Activated B cell treated with CpG ODN at 0.5 μM for 24 hours (primary cell): ENCODE data around the gene PLEKHA7. TPM values are rescaled to one million over a fixed set of nuclear protein-coding genes. Genes with fewer than 3 reads are reported as not detected.

Experiments
- ATAC-seq: fragments of 200-7000 bp; cut with Tn5 transposase; one replicate; pipeline ENCODE4 v1.10.0; 2021; ENCODE audit warnings: low read depth, mild to moderate bottlenecking, moderate library complexity
- CTCF ChIA-PET: fragments of 350-600 bp; sonication (Branson Sonifier 250); formaldehyde crosslinking; loops from one replicate; lab custom pipeline; 2021; ENCODE audit warnings: antibody characterized with exemption; lab: Charles Lee
- POLR2A ChIA-PET: fragments of 350-600 bp; sonication (Branson Sonifier 250); formaldehyde crosslinking; loops from one replicate; lab custom pipeline; 2021; ENCODE audit warnings: antibody characterized with exemption; lab: Charles Lee
- DNase-seq: peaks from one replicate; pipeline ENCODE4 v3.0.0; 2022
- H3K27ac Mint-ChIP-seq: one replicate; pipeline ENCODE4 v1.8.0; 2020; ENCODE audit warnings: mixed read lengths
- H3K27me3 Mint-ChIP-seq: one replicate; pipeline ENCODE4 v1.8.0; 2021; ENCODE audit warnings: mixed read lengths
- H3K36me3 Mint-ChIP-seq: one replicate; pipeline ENCODE4 v1.8.0; 2021; ENCODE audit warnings: low read depth, mixed read lengths
- H3K4me1 Mint-ChIP-seq: one replicate; pipeline ENCODE4 v1.8.0; 2021; ENCODE audit warnings: mixed read lengths
- H3K4me3 Mint-ChIP-seq: one replicate; pipeline ENCODE4 v1.8.0; 2020; ENCODE audit warnings: mild to moderate bottlenecking, mixed read lengths
- H3K9me3 Mint-ChIP-seq: one replicate; pipeline ENCODE4 v1.8.0; 2020; ENCODE audit warnings: mixed read lengths
- intact Hi-C: fragments of 100-400 bp; cut with micrococcal nuclease; formaldehyde crosslinking; loops from one replicate; pipeline ENCODE4 v1.15.1; 2024
- total RNA-seq: library from RNA; stranded (reverse); gene quantifications from 2 replicates; pipeline ENCODE4 v1.2.3, GENCODE V29; 2022
- TF ChIP-seq, protein P1 (sequence below): fragments of 200-600 bp; IDR thresholded peaks from one replicate; pipeline ENCODE4 v1.8.0; 2022; ENCODE audit warnings: antibody characterized with exemption, mild to moderate bottlenecking

PLEKHA7 gene
- total RNA-seq, 1 donor from 2014 or later: 4.9 TPM

DNA sequence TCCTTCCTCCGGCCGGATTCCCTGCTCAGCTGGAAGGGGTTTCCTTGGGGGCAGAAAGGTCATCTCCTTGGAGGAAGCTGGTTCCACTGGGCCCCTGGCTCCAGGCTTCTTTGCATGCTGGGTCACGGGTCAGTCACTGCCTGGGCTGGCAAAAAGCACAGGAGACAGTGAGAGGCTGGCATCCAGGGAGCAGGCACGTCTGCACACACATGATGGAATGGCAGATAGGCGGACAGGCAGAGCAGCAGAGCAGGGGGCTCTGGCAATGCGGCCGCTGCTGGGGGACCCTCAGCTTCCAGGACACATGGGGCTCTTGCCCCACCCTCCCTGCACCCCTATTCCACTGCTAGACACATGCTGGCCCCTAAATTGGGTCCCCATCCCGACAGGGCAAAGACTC is 235.3 kb downstream of the PLEKHA7 start:
- ChIA-PET CTCF (interaction anchor here (0.9 kb wide), 1 partner anchor 10 kb away, joined by 3 read pairs; no protein-coding TSS in a partner anchor), POLR2A (no interaction called here)
- TF ChIP-seq, protein P1, sequence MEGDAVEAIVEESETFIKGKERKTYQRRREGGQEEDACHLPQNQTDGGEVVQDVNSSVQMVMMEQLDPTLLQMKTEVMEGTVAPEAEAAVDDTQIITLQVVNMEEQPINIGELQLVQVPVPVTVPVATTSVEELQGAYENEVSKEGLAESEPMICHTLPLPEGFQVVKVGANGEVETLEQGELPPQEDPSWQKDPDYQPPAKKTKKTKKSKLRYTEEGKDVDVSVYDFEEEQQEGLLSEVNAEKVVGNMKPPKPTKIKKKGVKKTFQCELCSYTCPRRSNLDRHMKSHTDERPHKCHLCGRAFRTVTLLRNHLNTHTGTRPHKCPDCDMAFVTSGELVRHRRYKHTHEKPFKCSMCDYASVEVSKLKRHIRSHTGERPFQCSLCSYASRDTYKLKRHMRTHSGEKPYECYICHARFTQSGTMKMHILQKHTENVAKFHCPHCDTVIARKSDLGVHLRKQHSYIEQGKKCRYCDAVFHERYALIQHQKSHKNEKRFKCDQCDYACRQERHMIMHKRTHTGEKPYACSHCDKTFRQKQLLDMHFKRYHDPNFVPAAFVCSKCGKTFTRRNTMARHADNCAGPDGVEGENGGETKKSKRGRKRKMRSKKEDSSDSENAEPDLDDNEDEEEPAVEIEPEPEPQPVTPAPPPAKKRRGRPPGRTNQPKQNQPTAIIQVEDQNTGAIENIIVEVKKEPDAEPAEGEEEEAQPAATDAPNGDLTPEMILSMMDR: no peak
- Mint-ChIP-seq H3K27ac (no peak overlapping the region), H3K4me3 (no peak overlapping the region), H3K27me3 (no peaks in the 10 kb centered on the region), H3K36me3 (no peaks in the 10 kb centered on the region), H3K4me1 (no peaks in the 10 kb centered on the region), H3K9me3 (no peaks in the 10 kb centered on the region)
- ATAC-seq (no peak), DNase-seq (no peak)
- intact Hi-C loops: no loop called here

DNA sequence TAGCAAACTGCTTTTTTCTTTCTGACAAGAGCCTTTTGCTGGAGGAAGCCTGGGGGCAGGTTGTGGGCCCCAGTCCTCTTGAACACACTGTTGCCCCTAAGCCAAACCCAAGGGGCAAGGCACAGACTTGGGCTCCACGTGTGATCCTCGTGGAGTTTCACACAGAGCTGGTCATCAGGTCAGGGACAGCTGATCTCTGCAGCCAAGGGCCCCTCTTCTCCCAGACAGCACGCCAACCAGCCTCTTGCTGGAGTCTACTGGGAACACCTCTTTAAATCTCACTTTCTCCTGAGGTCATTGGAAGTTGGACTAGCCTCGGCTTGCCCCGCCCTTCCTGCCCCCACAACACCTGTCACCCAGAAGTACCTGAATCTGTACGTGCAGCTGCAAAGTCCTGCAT is 235.9 kb downstream of the PLEKHA7 start:
- H3K27me3 Mint-ChIP-seq: no peaks in the 10 kb centered on the region
- H3K9me3 Mint-ChIP-seq: no peaks in the 10 kb centered on the region
- no peaks in the 10 kb centered on the region for H3K4me1 Mint-ChIP-seq
- intact Hi-C loops: no loop called here
- ATAC-seq (no peak), DNase-seq (no peak)
- no peaks in the 10 kb centered on the region for H3K36me3 Mint-ChIP-seq
- H3K4me3 Mint-ChIP-seq: no peak overlapping the region
- POLR2A ChIA-PET: no interaction called here
- no peak overlapping the region for H3K27ac Mint-ChIP-seq
- TF ChIP-seq, protein P1: no peak
- CTCF ChIA-PET: interaction anchor here (0.9 kb wide), 1 partner anchor 11 kb away, joined by 3 read pairs; no protein-coding TSS in a partner anchor

DNA sequence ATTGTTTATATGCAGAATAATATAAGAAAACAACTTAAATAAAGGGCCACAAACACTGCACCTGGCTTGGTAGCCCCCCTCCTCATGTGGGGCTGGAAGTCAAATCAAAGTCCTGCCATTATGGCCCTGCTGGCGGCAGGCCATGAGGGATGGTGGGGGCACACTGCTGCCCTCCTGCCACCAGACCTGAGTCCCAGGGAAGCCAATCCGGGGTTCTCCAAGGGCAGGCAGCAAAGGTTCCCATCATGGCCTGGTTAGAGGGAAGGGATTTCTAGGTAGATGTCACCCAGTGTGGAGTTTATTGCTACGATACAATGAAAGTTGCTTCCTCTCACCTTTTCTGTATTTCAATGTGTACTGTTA is 236.6 kb downstream of the PLEKHA7 start:
- TF ChIP-seq, protein P1: no peak
- H3K27ac Mint-ChIP-seq: no peak overlapping the region
- DNase-seq (no peak), ATAC-seq (no peak)
- H3K36me3 Mint-ChIP-seq: no peaks in the 10 kb centered on the region
- no peaks in the 10 kb centered on the region for H3K4me1 Mint-ChIP-seq
- POLR2A ChIA-PET: no interaction called here
- CTCF ChIA-PET: no interaction called here
- H3K4me3 Mint-ChIP-seq: no peak overlapping the region
- intact Hi-C loops: no loop called here
- H3K9me3 Mint-ChIP-seq: no peaks in the 10 kb centered on the region
- no peaks in the 10 kb centered on the region for H3K27me3 Mint-ChIP-seq

DNA sequence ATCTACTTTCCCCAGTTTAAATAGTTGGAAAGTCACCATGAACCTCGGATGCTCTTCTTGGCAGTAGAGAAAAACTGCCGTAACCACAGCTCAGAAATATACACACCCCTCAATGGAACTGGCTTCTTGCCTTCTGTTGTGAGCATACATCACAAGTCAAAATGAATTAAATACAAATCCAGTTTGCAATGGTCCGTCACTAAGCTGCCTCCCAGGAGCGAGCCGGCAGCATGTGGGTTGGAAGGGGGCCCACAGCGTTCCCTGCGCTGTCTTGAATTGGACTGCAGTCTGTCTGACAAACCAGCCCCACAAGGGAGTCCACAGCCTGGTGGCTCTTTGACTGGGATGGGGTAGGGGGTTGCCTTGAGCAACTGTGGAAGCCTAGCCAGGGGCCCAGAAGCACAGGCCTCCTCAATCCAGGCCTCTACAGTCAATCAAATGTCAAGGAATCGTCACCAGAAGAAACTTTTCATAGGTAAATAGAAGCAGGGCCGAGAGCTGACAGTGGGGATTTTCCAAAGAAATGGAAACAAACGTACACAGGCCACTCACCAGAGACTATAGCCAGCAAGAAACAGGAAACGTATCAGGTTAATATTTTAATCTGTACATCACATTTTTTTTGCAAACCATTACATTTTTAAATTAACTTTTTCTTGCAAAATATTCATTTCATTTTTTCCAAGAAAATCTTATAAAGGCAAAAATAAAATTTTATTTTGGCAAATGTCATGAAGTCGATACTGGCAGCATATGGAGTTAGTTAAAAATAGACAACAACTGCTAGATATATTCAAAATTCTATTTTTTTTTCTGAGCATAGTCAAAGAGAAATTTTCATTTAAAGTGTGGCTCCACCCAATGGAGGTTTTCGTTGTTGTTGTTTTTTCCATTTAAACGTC is 237.3 kb downstream of the PLEKHA7 start:
- TF ChIP-seq, protein P1: no peak
- Mint-ChIP-seq H3K27me3 (no peaks in the 10 kb centered on the region), H3K27ac (no peak overlapping the region), H3K4me1 (no peaks in the 10 kb centered on the region), H3K4me3 (no peak overlapping the region), H3K9me3 (no peaks in the 10 kb centered on the region), H3K36me3 (no peaks in the 10 kb centered on the region)
- DNase-seq: no peak
- intact Hi-C loops: no loop called here
- POLR2A ChIA-PET: no interaction called here
- no peak for ATAC-seq
- CTCF ChIA-PET: interaction anchor here (0.5 kb wide), 1 partner anchor 302 kb away, joined by 3 read pairs; no protein-coding TSS in a partner anchor

DNA sequence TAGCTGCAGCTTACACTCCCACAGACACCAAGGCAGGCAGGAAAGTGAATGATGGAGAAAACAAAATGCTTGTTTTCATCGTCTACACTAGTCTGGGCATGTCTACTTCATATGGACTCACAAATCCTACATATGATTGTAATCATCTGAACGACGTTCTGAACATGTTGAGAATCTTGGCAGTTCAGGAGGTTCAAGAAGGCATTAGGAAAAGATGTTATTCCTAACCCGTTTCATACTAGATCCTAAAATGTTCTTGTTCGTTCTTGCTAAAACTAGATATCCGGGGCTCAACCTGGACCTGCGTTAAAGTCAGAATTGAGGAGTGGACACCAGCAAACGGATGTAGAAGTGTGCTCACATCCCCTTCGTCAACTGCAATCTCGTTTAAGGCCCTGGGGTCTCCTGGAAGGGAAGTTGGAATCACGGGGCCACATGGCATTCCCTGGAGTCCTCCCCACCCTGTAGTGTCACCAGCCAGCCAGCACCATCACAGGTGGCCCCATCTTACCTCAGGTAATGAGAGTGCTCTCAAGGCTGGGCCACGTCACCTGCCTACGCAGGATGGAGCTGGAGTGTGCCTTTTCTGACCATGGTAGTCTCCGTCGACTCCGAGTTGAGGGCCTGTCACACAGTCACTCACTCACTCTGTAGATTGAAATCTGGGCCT is 238.5 kb downstream of the PLEKHA7 start:
- H3K27ac Mint-ChIP-seq: no peak overlapping the region
- ChIA-PET POLR2A (no interaction called here), CTCF (no interaction called here)
- no peaks in the 10 kb centered on the region for H3K9me3 Mint-ChIP-seq
- intact Hi-C loops: loop anchor here (1.0 kb wide), 1 partner anchor 18 kb away; no protein-coding TSS in a partner anchor
- TF ChIP-seq, protein P1: no peak
- ATAC-seq: no peak
- no peaks in the 10 kb centered on the region for H3K36me3 Mint-ChIP-seq
- no peaks in the 10 kb centered on the region for H3K27me3 Mint-ChIP-seq
- H3K4me3 Mint-ChIP-seq: no peak overlapping the region
- no peaks in the 10 kb centered on the region for H3K4me1 Mint-ChIP-seq
- DNase-seq: no peak
